ENCODE data around the gene IRF2BP1.

DNA sequence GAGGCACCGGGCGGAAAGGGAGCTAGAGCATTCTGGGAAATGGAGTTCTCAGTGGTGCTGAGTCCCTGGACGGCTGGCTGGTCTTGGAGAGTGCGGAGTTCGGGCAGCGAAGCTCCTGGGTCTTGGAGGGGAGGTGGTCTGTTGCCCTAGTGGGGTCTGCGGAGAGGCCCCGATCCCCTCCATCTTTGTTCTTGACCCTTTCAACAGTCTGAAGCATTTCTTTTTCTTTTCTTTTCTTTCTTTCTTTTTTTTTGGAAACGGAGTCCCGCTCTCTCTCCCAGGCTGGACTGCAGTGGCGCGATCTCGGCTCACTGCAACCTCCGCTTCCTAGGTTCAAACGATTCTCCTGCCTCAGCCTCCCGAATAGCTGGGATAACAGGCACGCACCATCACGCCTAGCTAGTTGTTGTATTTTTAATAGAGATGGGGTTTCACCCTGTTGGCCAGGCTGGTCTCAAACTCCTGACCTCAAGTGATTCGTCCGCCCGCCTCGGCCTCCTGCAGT is 22.6 kb downstream of the IRF2BP1 start:
- TF ChIP-seq CTCF (IDR thresholded peaks at IDR 0.05; ENCODE audit: low read length) (no peak), EZH2 (optimal IDR thresholded peaks at IDR 0.05; ENCODE audit: low read depth, low read length) (no peak)
